ENCODE data around the gene ILDR2.

Gene ILDR2

DNA sequence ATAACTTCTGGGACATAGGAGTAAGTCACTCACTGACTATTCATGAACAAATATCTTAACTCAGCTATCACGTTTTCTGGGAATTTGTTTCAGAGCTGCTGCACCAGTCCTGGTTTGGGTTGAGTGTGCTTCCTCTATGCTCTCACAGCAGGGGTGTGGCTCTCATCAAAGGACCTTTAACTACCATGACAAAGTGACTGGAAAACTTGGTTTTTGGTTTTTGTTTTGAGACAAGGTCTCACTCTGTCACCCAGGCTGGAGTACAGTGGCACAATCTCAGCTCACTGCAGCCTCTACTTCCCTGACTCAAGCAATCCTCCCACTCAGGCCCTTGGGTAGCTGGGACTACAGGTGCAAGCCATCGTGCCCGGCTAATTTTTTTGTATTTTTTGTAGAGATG, 4.1 kb downstream of the ILDR2 start:
- no peak for DNase-seq (ENCODE audit: low read depth in 1 of 2, low spot score in 1 of 2)

DNA sequence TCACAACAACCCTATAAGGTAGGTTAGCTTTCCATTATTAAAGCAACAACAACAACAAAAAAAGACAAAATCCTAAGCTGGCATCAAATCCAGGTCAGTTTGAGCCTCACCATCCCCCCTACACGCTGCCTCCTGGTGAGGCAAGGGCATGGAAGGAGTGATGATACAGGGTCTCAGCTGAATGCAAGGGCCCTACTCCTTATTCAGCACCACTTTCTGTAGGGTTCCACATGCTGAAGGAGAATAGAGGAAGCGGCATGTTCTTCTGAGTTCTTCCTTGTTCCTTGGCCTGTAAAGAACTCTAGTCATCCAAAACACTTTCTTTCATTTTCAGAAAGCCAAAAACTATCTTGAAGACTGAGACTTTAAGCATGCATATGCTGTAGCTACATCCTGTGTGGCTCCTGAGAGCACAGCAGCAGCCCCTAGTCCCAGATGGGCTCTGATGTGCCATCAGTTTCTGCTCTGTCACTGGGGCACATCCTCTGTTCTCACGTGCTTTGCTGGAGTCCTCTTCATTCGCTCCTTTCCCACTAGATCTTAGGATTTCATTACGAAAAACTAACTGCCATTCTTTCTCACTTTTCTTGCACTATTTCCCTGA, 6.2 kb downstream of the ILDR2 start:
- DNase-seq (ENCODE audit: low read depth in 1 of 2, low spot score in 1 of 2), result no peak

DNA sequence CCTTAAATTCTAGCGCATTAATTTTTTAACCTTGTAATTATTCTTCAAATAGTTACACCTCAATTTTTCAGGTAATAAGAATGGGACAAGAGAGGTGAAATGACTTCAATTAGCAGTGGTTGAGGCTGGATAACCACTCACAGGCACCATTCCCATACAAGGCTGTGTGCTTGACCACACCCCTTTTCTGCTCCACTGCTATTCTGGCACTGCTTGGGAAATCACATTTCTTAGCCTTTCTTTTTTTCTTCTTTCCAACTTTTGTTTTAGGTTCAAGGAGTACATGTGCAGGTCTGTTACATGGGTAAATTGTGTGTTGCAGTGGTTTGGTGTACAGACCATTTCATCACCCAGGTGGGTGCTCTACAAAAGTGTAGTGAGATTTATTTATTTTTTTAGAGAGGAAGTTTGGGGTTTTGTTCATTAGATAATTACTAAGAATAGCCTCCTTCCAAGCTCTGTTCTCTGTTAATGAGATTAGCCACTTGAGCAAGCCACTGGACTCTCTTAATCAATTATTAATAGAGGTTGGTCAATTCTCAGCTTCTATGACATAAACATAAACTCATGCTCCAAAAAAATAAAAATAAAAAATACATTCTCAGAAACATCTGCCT, 14.4 kb downstream of the ILDR2 start:
- no peak for DNase-seq (ENCODE audit: low read depth in 1 of 2, low spot score in 1 of 2)

DNA sequence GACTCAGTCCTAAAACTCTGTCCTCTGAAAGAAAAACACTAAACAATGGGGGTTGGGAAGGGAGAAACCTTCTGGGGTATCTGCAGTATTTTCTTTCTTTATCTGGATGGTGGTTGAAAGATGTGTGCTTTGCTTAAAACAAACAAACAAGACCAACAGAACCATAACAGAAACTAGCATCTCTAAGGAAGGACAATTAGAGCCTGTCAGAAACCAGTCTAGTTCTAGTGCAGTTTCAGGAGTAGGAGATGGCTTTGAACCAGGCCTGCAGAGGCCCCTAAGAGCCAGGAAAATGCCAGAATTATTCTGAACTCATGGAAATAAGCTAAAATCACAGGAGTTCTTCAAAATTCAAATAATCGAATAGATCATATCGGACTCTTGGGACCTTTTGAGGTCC, 18.5 kb downstream of the ILDR2 start:
- DNase-seq (ENCODE audit: low read depth in 1 of 2, low spot score in 1 of 2), result no peak

DNA sequence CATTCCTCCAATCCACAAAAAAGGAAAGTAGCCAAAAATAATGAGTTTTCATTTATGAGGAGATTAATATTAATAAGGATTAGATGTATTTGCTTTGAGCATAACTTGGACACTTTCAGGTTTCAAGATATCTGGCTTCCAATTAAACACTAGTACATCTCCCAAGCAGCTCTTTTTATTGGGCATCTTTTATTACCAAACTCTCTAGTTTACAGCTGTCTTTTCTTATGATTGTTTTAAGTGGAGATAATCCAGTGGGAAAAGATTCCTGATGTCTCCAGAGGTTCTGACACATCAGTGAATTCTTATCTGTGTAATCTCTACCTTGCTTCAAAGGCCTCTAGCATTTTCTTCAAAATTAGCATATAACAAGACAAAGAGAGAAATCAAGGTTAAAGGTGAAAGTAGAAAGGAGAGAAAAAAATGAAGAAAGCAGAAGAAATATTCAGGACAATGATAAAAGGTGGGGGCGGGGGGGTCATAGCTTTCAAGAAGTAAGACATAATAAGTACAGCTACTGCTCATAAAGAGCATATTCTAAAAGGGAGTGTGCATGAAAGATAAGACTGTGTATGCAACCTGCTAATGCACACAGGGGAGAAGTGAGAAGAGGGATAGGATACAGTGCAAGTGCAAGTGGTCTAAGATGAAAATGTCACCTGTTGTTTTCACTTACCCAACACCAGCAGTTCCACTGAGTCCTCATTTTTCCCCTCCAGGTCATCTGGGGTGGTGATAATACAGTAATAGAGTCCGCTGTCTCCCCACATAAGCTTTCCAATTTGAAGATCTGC, 19.1 kb downstream of the ILDR2 start:
- DNase-seq (ENCODE audit: low read depth in 1 of 2, low spot score in 1 of 2), result no peak

DNA sequence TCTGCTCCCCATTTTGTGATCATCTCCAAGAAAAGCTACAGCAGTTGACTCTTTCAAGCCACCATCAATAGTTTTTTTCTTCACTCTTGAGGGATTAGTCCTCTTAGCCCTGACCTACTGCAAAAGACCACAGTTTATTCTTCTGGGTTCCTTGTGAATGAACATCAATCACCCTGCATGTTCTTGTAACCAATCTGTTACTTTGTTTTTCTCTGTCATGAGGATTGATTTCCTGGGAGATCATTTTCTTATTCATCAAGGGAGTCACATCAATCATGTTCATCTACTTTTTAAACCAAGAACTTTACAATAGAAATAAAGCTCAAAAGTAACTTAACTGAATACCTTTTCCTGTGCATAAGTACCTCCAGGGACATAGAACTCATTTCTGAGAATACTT, 21.8 kb downstream of the ILDR2 start:
- no peak for DNase-seq (ENCODE audit: low read depth in 1 of 2, low spot score in 1 of 2)

DNA sequence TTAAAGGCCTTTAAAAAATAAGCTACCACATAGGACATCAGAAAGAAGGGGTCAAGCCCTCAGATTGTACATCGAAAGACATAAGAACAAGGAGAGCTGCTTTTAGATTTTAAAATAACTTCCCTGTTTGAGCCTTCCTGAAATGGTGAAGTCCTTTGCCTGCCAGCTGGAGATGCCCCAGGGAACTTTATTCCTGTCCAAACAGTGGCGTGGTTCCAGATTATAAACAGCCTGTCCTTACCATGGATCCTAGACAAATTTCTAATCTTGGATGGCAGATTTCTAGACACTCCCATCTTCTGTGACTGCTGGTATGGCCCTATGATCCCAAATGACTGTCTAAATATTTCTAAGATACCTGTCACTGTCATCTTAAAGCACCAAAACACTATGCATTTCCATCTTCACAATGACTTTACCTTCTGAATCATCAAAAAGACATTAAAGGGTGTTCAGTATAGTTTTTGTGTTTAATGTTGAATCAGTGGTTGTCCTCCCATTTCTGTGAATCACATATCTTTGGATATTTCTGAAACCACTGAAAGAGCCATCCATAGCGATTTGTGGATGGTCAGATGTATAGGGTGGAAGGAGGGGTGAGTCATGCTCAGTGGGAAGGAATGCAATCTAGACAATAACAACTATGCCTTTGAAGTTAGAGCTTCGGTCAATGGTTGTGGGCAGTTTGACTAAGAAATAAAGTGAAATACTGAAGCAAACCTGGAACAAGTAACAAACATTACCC, 23.2 kb downstream of the ILDR2 start:
- no peak for DNase-seq (ENCODE audit: low read depth in 1 of 2, low spot score in 1 of 2)

DNA sequence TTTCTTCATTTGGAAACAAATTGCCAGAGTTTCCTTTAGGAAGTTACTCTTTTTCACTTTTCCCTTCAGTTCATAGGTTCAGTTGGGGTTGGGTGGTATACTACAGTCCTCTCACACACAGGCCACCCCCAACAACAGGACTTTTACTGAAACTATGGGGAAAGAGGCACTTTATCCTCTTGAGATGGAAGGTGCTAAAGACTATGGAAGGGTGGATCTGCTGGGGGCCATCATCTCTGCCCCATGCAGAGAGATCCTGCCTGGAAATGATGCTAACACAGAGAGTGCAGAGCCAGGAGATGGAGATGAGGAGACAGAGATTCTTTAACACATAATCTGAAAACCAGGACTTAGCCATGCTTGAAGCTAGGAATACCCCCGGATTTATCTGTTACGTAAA, 24.3 kb downstream of the ILDR2 start:
- DNase-seq (ENCODE audit: low read depth in 1 of 2, low spot score in 1 of 2), result no peak

DNA sequence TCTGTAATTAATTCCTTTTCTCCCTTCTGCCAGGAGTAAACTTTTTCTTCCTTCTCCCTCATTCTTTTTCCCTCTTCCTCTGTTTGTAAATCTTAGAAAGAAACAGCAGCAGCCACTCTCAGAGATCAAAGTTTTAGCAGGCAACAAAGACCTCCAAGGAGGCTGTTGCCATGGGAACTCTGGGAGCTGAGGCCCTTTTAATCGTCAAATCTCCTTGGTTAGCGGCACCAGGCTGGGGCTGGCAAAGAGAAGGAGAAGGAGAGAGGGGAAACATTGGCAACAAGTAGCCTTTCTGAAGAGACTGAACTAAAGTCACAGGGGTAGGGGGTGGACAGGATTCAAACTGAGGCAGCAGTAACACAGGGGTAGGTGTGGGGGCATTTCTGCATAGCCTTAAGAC, 25.2 kb downstream of the ILDR2 start:
- DNase-seq (ENCODE audit: low read depth in 1 of 2, low spot score in 1 of 2), result no peak

DNA sequence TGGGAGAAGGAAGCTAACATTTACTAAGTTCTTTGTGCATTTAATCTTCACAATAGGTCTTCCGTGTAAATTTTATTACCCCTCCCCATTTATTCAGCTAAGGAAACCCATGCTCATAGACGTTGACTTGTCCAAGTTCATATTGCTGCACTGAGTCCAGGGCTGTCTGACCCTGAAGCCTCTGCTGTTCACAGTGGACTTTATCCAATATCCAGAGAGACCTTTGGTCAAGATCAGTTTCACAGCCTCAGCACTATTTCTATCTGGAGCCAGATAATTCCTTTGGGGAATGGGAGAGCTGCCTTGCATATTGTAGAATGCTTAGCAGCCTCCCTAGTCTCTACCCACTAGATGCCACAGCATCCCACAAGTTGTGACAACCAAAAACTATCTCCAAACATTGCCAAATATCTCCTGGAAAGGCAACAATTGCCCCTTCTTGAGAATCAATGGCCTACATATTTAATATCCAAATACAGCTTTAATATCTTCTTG, 26.4 kb downstream of the ILDR2 start:
- no peak for DNase-seq (ENCODE audit: low read depth in 1 of 2, low spot score in 1 of 2)

DNA sequence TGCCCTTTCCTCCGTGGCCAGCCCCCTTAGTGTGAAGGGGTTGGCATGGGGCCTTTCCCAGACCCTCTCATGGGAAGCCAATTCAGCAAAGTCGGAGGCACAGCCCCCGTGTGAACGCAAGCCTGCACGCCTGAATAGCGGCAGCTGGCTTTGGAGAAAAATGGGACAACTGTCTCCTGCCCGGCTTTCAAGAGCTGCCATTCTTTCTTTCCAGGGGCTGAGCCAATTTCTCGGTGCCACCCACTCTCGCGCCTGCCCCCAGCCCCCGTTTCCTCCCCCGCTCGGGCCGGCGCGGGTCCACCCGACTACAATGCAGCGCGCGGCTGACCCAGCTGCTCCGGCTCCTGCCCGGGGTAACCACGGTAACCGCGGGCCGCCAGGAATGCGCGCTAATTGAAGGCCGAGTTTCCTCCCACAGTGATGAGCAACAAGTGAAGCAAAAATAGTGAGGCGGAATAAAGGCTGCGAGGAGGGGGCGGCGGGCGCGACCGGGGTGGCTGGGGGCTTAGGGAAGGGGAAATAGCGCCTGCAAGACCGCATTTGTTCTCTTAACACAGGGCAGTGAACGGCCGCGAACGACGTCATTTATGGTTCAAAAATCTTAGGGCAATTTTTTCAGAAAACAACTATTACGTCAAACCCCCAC, 27.8 kb downstream of the ILDR2 start:
- DNase-seq (ENCODE audit: low read depth in 1 of 2, low spot score in 1 of 2), result no peak

DNA sequence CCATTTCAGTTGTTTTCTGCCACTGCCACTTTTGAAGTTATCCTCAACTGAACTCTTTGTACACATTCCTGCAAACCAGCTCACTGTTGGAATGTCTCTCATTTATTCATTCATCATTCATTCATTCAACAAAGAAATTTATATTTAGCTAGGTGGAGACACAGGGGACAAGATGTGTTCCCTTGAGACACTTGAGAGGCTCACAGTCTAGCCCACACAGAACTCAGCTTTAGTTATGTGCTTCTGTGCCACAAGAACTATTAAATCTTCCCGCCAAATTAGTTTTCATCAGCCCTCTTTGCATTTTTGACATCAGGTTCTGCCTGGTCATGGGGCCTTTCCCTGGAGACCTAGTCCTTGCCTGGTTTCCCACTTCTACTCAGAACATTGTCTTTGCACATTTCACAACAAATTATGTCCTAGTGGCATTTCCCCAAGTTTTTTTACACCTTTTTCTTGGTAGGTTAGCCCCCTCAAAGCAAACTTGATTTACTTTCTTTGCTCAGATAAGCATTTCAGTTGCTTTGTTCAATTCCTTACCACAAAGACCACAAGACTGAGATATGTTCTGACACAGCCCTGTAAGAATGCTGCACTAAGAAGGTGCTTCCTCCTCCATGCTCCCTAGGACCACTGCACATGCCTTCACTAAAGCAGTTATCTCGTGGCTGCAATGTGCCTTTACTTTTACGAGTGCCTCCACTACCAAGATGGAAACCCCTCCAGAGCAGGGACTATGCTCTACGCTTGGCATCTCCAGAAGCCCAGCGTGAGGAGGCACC, 31.0 kb downstream of the ILDR2 start:
- no peak for DNase-seq (ENCODE audit: low read depth in 1 of 2, low spot score in 1 of 2)

DNA sequence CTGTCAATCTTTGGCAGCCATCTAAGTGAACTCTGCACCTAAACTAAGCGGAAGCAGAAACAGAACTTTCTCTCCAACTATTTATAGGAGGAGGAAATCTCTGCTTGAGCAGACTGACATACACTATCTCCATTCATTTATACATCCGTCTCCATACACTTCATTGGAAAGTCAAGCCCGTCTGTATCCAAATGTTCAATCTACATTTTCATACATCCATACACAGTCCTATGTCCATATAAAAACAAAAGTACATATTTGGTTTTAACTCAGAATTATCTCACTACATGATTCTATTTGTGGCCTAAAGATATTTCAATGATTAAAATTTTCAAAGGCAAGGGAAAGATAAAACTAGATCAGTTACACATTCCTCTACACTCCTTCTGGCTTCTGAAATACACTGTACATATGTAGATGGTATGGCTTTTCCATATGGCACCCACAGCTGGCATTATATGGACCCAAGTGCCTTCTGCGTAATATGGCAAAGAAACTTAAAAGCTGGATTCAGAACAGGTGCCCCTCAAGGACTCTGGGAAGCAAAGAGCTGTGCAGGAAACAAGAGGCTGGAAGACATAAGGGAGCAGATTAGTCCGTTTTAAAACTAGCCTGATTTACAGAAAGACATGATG, 35.5 kb downstream of the ILDR2 start:
- no peak for DNase-seq (ENCODE audit: low read depth in 1 of 2, low spot score in 1 of 2)

DNA sequence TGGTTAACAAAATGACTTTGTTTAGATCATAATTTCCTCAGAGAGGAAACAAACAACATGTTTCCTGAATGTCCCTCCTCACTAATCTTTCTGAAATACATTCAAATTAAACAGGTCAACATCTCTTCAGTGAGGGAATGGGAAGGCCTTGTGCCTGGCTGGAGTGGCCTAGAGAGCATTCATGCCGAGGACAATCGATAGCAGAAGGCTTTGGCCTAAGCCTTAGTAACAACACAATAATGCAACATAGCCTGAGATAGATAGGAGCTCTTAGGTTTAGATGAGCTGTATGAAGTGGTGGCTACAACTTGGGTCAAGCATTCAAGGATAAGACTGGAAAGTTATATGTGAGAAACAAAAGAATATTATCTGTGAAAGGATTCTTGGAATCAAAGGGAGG, 37.4 kb downstream of the ILDR2 start:
- no peak for DNase-seq (ENCODE audit: low read depth in 1 of 2, low spot score in 1 of 2)

DNA sequence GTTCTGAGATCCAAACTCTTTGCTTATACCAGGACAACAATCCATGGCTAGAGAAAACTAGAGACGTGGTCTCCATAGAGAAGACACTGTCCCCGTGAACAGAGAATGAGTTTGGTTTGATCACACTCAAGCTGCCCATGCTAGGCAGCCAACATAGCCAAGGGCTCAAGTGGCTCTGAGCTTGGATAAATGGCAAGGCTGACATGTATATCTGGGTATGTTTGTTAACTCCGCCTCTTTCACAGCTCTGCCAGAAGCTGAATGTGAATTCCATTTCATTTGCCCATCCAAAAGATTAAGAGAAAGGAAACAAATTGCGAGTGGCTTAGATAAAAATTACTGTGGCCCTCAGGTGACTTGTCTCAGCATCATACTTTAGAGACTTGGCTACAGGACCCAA, 38.0 kb downstream of the ILDR2 start:
- no peak for DNase-seq (ENCODE audit: low read depth in 1 of 2, low spot score in 1 of 2)

DNA sequence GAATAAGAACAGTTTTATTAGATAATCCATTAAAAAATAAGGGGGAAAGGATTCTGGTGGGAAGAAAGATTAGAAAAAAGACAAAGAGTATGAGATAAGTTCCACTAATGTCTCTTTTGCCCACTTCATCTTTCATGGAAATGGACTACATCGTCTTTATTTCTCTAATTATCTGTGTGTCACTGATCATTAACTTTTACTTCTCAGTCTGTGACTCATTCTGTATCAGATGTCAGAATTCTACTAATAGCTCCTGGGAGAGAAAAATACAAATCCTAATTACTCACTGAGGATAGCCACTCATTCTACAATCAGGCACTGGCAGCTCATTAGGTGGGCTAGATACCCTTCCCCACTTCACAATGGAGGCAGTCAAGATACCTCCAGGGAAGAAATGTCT, 41.7 kb downstream of the ILDR2 start:
- no peak for DNase-seq (ENCODE audit: low read depth in 1 of 2, low spot score in 1 of 2)

DNA sequence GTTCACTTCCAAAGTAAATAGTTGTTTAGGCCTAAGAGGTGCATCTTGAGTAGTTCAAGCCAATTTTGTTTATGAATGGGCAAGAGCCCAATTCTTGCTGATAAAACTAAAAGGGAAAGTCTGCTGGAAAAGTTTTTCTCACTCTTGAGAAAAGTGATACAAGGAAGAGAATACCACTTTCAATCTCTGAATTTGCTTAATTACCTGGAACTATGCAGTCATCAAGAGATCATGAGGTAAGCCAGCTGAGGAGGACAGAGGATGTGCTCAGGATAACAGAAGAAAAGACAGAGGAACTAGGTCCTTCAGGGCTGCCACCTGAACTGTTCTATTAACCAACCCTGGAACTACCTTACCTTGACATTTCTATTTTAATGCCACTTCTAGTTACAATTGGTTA, 42.2 kb downstream of the ILDR2 start:
- no peak for DNase-seq (ENCODE audit: low read depth in 1 of 2, low spot score in 1 of 2)

DNA sequence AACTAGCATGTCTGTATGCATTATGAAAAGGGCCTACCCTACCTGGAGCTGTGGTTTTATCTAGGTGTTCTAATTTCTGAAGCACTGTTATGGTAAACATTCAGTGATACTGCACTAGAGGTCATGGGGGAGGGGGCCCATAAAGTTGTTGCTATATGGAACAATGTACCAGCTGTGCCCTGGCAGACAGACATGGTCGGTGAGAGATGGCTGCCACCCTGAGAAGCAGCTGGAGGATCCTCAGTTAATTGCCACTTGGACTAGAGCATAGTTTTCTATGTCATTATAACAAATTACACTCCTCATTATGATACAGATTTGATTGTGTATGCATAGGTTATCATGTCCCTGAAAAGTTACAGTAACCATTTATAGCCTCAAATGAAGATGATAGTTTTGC, 45.4 kb downstream of the ILDR2 start:
- no peak for DNase-seq (ENCODE audit: low read depth in 1 of 2, low spot score in 1 of 2)

DNA sequence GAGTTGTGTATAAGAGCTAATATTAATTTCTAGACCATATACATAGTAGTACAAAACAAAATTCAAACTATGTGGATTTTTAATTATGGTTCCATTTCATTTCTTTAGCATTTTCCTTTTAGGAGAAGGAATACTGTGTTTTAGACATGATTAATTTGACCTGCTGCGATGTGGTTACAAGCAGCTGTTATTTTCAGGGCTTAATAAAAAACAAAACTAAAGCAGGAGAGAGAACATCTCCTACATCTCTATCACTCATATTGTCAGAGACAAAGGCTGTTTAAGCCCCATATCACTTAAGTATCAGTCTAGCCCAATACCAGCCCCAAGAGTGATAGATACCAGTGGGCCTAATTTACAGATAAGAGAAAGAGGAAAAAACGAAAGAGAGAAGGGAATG, 47.6 kb downstream of the ILDR2 start:
- DNase-seq (ENCODE audit: low read depth in 1 of 2, low spot score in 1 of 2), result no peak
